GM19025 (cell line): ENCODE results near the gene CSDE1.

ENCODE experiments used
- ATAC-seq: cut with Tn5 transposase; IDR thresholded peaks from one replicate; pipeline ENCODE4 v1.9.1; 2021; ENCODE audit warnings: mild to moderate bottlenecking, low read depth, moderate library complexity; ENCODE audit not compliant: unreplicated experiment

Gene CSDE1

GRCh38 chr1:114707604-114708003 lies 50.2 kb downstream of the CSDE1 start:
- ATAC-seq: no peak

DNA sequence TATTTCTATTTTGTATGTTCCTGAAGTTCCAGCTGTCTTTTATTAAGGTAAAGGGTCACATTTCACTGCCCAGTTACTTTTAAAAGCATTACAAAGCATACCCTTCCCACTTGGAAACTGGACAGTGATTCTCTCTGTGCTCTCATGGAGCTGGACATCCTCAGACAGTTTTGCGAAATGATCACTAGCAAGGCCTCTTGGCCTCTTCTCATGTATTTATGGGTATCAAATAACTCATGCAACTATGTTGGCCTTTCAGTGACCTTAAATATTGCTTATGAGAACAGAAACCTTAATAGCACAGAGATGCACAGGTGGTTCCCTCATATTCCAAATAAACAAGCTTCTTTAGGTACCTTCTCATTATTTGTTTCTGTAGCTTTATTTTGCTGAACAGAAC lies 54.5 kb downstream of the CSDE1 start:
- no peak for ATAC-seq

GRCh38 chr1:114702737-114703136 lies 55.0 kb downstream of the CSDE1 start:
- no peak for ATAC-seq

- no peak for ATAC-seq
Observed at GRCh38 chr1:114701931-114702330, 55.9 kb downstream of the CSDE1 start.

DNA sequence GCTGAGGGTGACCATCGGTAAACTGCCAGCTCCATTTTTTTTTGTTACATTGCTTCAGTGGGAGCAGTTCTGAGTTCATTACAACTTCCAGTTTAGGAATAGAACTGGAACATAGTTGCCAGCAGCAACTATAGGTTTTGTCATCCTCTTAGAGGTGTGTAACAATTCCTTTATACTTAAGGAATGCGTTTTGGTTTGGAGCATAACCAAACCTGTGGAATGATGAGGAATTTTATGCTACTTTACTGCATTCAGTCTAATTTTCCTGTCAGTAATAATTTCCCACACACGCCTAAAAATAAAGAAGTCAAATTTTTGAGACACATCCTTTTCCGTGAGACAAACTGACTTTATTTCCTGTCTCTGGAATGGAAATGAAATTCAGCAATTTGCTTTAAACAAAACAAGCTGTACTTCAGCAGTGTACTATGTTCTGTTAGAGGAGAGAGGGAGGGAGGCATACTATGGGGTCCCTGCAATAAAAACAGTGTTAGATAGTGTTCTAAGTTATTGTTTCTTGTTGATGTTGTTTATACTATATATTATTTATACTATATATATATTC lies 57.7 kb downstream of the CSDE1 start:
- no peak for ATAC-seq

GRCh38 chr1:114696810-114697209 lies 61.0 kb downstream of the CSDE1 start:
- ATAC-seq: no peak

- no peak for ATAC-seq
Observed at GRCh38 chr1:114695430-114696058, 62.2 kb downstream of the CSDE1 start, which contains the start of gene AMPD1. AMPD1 (minus strand) TSS chr1:114695546; CDS start chr1:114695471, 75 bp downstream.

- ATAC-seq: no peak
Observed at GRCh38 chr1:114694540-114695310, 63.1 kb downstream of the CSDE1 start.

- ATAC-seq: no peak
Observed at GRCh38 chr1:114692947-114693346, 64.8 kb downstream of the CSDE1 start.

- ATAC-seq: no peak
Observed at GRCh38 chr1:114691061-114691460, 66.7 kb downstream of the CSDE1 start.

- ATAC-seq: no peak
Observed at GRCh38 chr1:114690148-114690547, 67.6 kb downstream of the CSDE1 start.

DNA sequence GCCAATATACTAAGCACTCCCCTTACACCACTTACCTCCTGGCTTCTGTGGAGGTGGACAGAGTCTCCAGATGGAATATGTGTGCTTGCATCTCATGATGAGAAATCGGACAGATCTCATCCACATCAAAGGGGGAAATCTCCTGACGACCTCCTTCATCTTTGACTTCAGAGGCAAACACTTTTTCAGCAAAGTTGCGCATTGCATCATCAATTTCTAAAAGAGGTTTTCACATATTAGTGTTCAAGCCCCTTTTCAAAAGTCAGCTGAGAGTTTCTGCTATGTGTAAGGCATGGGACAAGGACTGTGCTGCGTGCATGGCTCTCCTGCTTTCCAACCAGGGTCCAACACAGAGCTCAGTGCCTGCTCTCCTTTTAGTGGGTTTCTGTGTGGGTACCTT lies 69.3 kb downstream of the CSDE1 start:
- no peak for ATAC-seq

GRCh38 chr1:114685851-114686250 lies 71.9 kb downstream of the CSDE1 start:
- ATAC-seq: no peak

DNA sequence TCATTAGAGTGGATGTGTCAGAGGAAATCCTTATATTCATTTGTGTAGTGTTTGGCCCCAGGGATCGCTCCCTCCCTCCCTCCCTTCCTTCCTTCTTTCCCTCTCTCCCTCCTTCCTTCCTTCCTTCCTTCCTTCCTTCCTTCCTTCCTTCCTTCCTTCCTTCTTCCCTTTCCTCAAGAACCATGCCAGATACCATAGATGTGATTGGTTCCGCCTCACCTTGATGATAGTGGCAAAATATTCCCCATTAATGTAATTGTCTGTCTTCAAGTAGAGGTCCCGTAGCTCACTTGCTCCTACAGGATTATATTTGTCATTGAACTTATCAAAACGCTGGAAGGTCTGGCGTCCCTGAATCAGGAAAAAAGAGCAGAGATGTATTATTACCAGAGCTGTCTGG lies 80.1 kb downstream of the CSDE1 start:
- ATAC-seq: no peak

- ATAC-seq: no peak
Observed at GRCh38 chr1:114676115-114676514, 81.7 kb downstream of the CSDE1 start.

DNA sequence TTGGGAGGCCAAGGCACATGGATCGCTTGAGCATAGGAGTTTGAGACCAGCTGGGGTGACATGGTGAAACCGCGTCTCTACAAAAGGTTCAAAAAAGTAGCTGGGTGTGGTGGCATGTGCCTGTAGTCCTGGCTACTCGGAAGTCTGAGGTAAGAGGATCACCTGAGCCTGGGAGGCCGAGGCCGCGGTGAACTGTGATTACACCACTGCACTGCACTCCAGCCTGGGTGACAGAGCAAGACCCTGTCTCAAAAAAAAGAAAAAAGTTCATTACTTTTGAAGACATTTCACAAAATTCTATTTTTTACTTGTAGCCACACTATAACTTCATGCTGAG lies 85.9 kb downstream of the CSDE1 start:
- ATAC-seq: no peak

DNA sequence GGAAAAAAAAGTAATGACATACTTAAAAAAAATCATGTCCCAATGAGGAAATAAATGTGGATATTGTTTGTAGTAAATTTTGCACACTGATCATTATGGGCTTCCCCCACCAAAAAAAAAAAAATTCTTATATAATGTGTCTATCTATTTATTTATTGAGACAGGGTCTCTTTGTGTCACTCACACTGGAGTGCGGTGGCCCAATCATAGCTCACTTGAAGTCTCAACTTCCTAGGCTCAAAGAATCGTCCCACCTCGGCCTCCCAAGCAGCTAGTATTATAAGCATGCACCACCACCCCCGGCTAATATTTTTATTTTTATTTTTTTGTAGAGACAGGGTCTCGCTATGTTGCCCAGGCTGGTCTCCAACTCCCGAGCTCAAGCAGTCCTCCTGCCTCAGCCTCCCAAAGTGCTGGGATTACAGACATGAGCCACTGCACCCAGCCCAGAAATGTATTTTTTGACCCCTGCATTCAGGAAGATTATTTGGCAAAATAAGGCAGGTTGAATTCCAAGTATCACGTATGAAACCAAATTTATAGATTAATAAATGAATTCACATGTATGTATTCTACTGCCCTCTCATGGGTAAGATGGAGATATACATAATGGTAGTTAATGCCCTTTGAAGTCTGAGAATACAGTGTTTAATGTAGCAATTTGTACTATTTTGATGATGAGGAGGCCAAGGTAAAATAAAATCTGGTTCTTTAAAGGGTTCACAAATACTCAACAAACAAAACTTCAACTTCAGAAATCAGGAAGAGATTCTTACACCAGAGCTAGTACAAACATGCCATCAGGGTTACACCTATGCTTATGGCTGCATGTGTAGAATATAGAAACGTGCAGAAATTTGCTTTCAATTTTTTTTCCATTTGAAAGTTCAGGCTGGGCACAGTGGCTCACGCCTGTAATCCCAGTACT lies 86.5 kb downstream of the CSDE1 start:
- ATAC-seq: no peak

DNA sequence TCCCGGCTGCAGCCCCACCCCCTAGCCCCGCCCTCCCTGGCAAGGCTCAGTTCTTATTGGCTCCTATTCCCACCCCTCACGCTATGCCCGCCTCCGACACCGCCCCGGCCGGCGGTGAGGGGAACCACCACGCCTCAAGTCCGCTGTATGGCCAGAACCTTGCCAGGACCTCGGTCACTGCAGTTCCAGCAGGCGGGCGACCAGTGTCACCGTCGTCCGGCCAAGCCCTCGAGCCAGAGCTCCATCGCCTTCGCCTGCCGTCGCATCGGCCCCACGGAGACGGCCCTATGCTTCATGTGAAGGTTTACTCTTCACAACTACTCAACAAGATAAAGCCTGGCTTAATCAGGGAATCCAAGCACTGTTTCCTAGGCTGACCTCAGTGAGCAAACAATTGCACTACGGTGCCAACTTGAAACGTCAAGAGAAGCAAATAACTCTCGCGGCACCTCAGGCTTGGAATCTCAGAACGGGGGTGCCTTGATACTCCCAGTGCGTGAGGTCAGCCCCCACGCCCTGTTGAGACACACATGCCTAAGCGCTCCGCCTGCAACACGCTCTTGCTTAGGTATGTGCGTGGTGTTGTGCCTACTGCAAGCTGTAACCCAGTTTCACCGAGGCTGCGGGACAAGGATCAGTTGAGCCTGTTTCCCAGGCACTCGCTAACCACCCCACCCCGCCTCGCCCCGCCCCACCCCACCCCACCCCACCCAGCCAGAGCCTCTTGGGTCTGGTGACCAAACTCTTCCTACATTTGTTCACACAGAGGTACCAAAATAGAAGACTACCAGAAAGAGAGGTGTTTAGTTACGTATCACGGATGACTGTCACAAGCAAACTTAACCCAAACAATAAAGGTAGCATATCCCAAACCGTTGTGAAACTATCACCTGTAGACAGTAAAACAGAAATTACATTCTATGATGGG lies 87.4 kb downstream of the CSDE1 start:
- peak; percentile 99 for ATAC-seq

DNA sequence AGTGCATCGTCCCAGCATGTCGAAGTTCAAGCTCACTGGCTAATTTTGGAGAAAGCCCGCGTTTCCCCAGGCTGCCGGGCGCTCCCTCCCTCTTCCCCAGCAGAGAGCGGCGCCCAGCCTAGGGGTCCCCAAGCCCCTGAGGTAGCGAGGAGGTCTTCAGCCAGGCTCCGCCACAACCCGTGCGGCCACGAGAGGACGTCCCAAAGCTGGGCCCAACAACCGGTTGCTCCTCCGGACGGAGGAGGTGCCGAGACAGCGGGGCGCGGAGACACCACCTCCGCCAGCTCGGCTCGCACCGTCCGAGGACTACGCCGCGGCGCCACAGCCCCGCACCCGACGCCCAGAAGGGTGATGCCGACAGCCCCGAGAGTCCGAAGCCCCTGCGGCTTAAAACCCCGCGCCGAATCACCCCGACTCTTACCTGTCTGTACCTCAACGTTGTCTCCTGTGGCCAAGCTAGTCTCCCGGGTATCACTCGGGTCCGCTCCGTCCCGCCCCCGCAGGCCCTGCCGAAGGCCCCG lies 88.2 kb downstream of the CSDE1 start, which contains the start of gene DENND2C:
Gene DENND2C (minus strand): TSS at position 488 of the 521 bp plus-strand sequence. CDS start 44,065 bp downstream, outside the sequence.
- ATAC-seq: peak; percentile 50
